HCT116 (cell line): ENCODE data around the gene DHCR7. TPM values are rescaled to one million over a fixed set of nuclear protein-coding genes. Genes with fewer than 3 reads are reported as not detected.

Experiments used
- ATAC-seq: fragments of 200-7000 bp; cut with Tn5 transposase; 2 replicates; pipeline ENCODE4 v1.9.1; 2020; ENCODE audit warnings: mild to moderate bottlenecking, moderate library complexity
- BruUV-seq: library from RNA; stranded (reverse); fragments of 400-500 nt; replicated peaks from 2 replicates; lab custom pipeline; 2021; lab: Mats Ljungman, UMichigan
- CTCF ChIA-PET: fragments of 300-600 bp; sonication (Branson Sonifier 250); formaldehyde crosslinking; loops from one replicate; lab custom pipeline; 2021; ENCODE audit warnings: antibody characterized with exemption; lab: Charles Lee
- POLR2A ChIA-PET: fragments of 300-600, 350-600 bp; sonication (Branson Sonifier 250); formaldehyde crosslinking; loops from one replicate; lab custom pipeline; 2021; ENCODE audit warnings: antibody characterized with exemption; lab: Charles Lee
- RAD21 ChIA-PET, 2 experiments: fragments of 300-600 bp; sonication (Branson Sonifier 250); formaldehyde crosslinking; loops; one replicate each; lab custom pipeline; 2023; ENCODE audit warnings: low total read pairs in 2 of 2; ENCODE audit not compliant: uncharacterized antibody in 2 of 2, unreplicated experiment in 2 of 2, low non-redundant PET in 1 of 2; lab: Charles Lee
- DNase-seq: peaks from one replicate; pipeline ENCODE4 v3.0.0-alpha.2; 2010; ENCODE audit warnings: low read depth, low spot score
- H2AFZ ChIP-seq: fragments of 200-600 bp; shearing (Covaris generic), sonication (generic); 2 replicates; pipeline ENCODE4 v1.6.1; 2017; ENCODE audit warnings: low read depth, mixed run types, mixed read lengths, antibody characterized with exemption, low read length; ENCODE audit not compliant: poor library complexity, severe bottlenecking
- H3K27ac ChIP-seq: 2 replicates; pipeline ENCODE4 v1.5.1; 2012; ENCODE audit warnings: low read depth, low read length
- H3K27me3 ChIP-seq: fragments of 200-600 bp; sonication (generic); 2 replicates; pipeline ENCODE4 v1.6.1; 2016; ENCODE audit warnings: mixed run types, low read length, mixed read lengths; ENCODE audit not compliant: insufficient read depth
- H3K36me3 ChIP-seq, 2 experiments: fragments of 200-500 bp in 1 of 2; fragments of 200-600 bp in 1 of 2; sonication (Bioruptor generic) in 1 of 2; sonication (generic) in 1 of 2; 2 replicates each; pipeline versions ENCODE4 v1.5.1 to v1.6.1; 2014 to 2016; ENCODE audit warnings: low read length in 2 of 2, inconsistent platforms in 1 of 2, mixed read lengths in 1 of 2, mixed run types in 1 of 2; ENCODE audit not compliant: insufficient read depth in 2 of 2, control insufficient read depth in 1 of 2
- H3K4me1 ChIP-seq, 2 experiments: fragments of 200-600 bp in 1 of 2; sonication (generic) in 1 of 2; 2 replicates each; pipeline versions ENCODE4 v1.5.1 to v1.6.1; 2012 to 2017; ENCODE audit warnings: low read length in 2 of 2, inconsistent platforms in 1 of 2, mild to moderate bottlenecking in 1 of 2, mixed read lengths in 1 of 2, mixed run types in 1 of 2, moderate library complexity in 1 of 2; ENCODE audit not compliant: insufficient read depth in 2 of 2, control insufficient read depth in 1 of 2
- H3K4me2 ChIP-seq: fragments of 200-600 bp; sonication (generic); 2 replicates; pipeline ENCODE4 v1.6.1; 2017; ENCODE audit warnings: mixed run types, low read length, mixed read lengths
- H3K4me3 ChIP-seq, 2 experiments: fragments of 200-600 bp in 1 of 2; sonication (generic) in 1 of 2; replicated peaks in 1 of 2; 2 replicates each; pipeline ENCODE4 v1.5.1; 2011 to 2016; ENCODE audit warnings: low read length in 2 of 2, control low read depth in 1 of 2, low read depth in 1 of 2, mild to moderate bottlenecking in 1 of 2, mixed read lengths in 1 of 2, mixed run types in 1 of 2
- H3K79me2 ChIP-seq: fragments of 200-600 bp; sonication (generic); 2 replicates; pipeline ENCODE4 v1.6.1; 2017; ENCODE audit warnings: mild to moderate bottlenecking, mixed run types, low read length, moderate library complexity, mixed read lengths; ENCODE audit not compliant: insufficient read depth
- H3K9ac ChIP-seq: fragments of 200-600 bp; sonication (generic); 2 replicates; pipeline ENCODE4 v1.6.1; 2016; ENCODE audit warnings: low read length, mixed read lengths
- H3K9me2 ChIP-seq: fragments of 200-600 bp; sonication (generic), shearing (Covaris generic); 2 replicates; pipeline ENCODE4 v1.6.1; 2017; ENCODE audit warnings: mixed run types, mild to moderate bottlenecking, moderate library complexity; ENCODE audit not compliant: insufficient read depth
- H3K9me3 ChIP-seq, 2 experiments: fragments of 200-500 bp in 1 of 2; fragments of 200-600 bp in 1 of 2; sonication (Bioruptor generic) in 1 of 2; sonication (generic) in 1 of 2; 2 replicates each; pipeline ENCODE4 v1.6.1; 2014 to 2017; ENCODE audit warnings: low read length in 2 of 2, mixed read lengths in 2 of 2, inconsistent platforms in 1 of 2, low read depth in 1 of 2, mild to moderate bottlenecking in 1 of 2, mixed run types in 1 of 2, moderate library complexity in 1 of 2; ENCODE audit not compliant: control insufficient read depth in 1 of 2, insufficient read depth in 1 of 2
- H4K20me1 ChIP-seq: fragments of 200-600 bp; sonication (generic), shearing (Covaris generic); 2 replicates; pipeline ENCODE4 v1.6.1; 2017; ENCODE audit warnings: mixed run types, mild to moderate bottlenecking, moderate library complexity; ENCODE audit not compliant: insufficient read depth
- CBX3 ChIP-seq: IDR thresholded peaks from 2 replicates; pipeline ENCODE4 v1.6.1; 2012; ENCODE audit warnings: low read depth
- CEBPB ChIP-seq: IDR thresholded peaks from 2 replicates; pipeline ENCODE4 v1.6.1; 2012; ENCODE audit warnings: low read depth
- CTCF ChIP-seq, 3 experiments: fragments of 200-600 bp in 1 of 3; sonication (generic) in 1 of 3; IDR thresholded peaks in 2 of 3; conservative IDR thresholded peaks in 1 of 3; 2 replicates each; pipeline ENCODE4 v1.5.1; 2012 to 2017; ENCODE audit warnings: low read depth in 2 of 3, low read length in 2 of 3, antibody characterized with exemption in 1 of 3, borderline replicate concordance in 1 of 3, control low read depth in 1 of 3, mild to moderate bottlenecking in 1 of 3, mixed read lengths in 1 of 3, mixed run types in 1 of 3, moderate library complexity in 1 of 3; ENCODE audit not compliant: insufficient read depth in 1 of 3
- ELF1 ChIP-seq: IDR thresholded peaks from 2 replicates; pipeline ENCODE4 v1.6.1; 2012; ENCODE audit warnings: low read depth, borderline replicate concordance
- EZH2 ChIP-seq: fragments of 200-600 bp; sonication (generic); IDR thresholded peaks from 2 replicates; pipeline ENCODE4 v1.6.1; 2017; ENCODE audit warnings: antibody characterized with exemption, mixed run types
- EZH2phosphoT487 ChIP-seq: fragments of 200-600 bp; IDR thresholded peaks from 2 replicates; pipeline ENCODE4 v1.6.1; 2018; ENCODE audit warnings: antibody characterized with exemption, borderline replicate concordance
- FOSL1 ChIP-seq: IDR thresholded peaks from 2 replicates; pipeline ENCODE4 v1.6.1; 2012; ENCODE audit warnings: low read depth
- JUND ChIP-seq: IDR thresholded peaks from 2 replicates; pipeline ENCODE4 v1.6.1; 2012
- MAX ChIP-seq: IDR thresholded peaks from 2 replicates; pipeline ENCODE4 v1.6.1; 2012
- POLR2AphosphoS5 ChIP-seq: IDR thresholded peaks from 2 replicates; pipeline ENCODE4 v1.6.1; 2011; ENCODE audit warnings: mild to moderate bottlenecking, low read depth, low read length, moderate library complexity
- REST ChIP-seq: IDR thresholded peaks from 2 replicates; pipeline ENCODE4 v1.6.1; 2012; ENCODE audit warnings: low read depth
- SIN3A ChIP-seq: IDR thresholded peaks from 2 replicates; pipeline ENCODE4 v1.6.1; 2012; ENCODE audit warnings: low read depth
- SP1 ChIP-seq: IDR thresholded peaks from 2 replicates; pipeline ENCODE4 v1.6.1; 2012; ENCODE audit warnings: low read depth
- SRF ChIP-seq: IDR thresholded peaks from 2 replicates; pipeline ENCODE4 v1.6.1; 2012; ENCODE audit warnings: low read depth
- YY1 ChIP-seq: IDR thresholded peaks from 2 replicates; pipeline ENCODE4 v1.6.1; 2011; ENCODE audit warnings: low read length, low read depth, moderate library complexity, mild to moderate bottlenecking; ENCODE audit not compliant: insufficient replicate concordance; ENCODE audit errors: extremely low read depth
- ZFX ChIP-seq: fragments of 450-650 bp; IDR thresholded peaks from 2 replicates; pipeline ENCODE4 v1.6.1; 2017
- ZNF274 ChIP-seq: fragments of 200-500 bp; sonication (Bioruptor generic); IDR thresholded peaks from 2 replicates; pipeline ENCODE4 v1.6.1; 2014; ENCODE audit warnings: mild to moderate bottlenecking, low read depth, low read length, inconsistent platforms
- intact Hi-C: fragments of 100-400 bp; cut with micrococcal nuclease; formaldehyde crosslinking; loops from 2 replicates; pipeline ENCODE4 v1.10.0; 2022
- total RNA-seq: library from RNA; stranded (reverse); gene quantifications from one replicate; pipeline ENCODE4 v1.2.1, GENCODE V29; 2021; ENCODE audit not compliant: unreplicated experiment

DHCR7 gene
- total RNA-seq, 1 experiment from 2014 or later, result 115 TPM

- no peak for TF ChIP-seq JUND
- TF ChIP-seq SIN3A, result no peak
- no peak for TF ChIP-seq ZFX
- no peak for TF ChIP-seq CTCF (IDR thresholded peaks at IDR 0.05 in 2 of 3, conservative IDR thresholded peaks at IDR 0.05 in 1 of 3; ENCODE audit: borderline replicate concordance in 1 of 3, insufficient read depth in 1 of 3, low read depth in 2 of 3, low read length in 2 of 3)
- TF ChIP-seq ELF1, result no peak
- TF ChIP-seq REST, result no peak
- TF ChIP-seq SP1, result no peak
- TF ChIP-seq SRF, result no peak
- no peak for TF ChIP-seq ZNF274
- no peak for TF ChIP-seq CEBPB
- TF ChIP-seq EZH2phosphoT487, result no peak
- no peak for TF ChIP-seq YY1
- no peak for TF ChIP-seq MAX
- TF ChIP-seq EZH2, result no peak
- TF ChIP-seq POLR2AphosphoS5, result no peak
- TF ChIP-seq FOSL1, result no peak
- no peak for TF ChIP-seq CBX3
- TF ChIP-seq, all 23 proteins: peak for 0
- Histone ChIP-seq H3K27ac (no peak overlapping the region), H3K4me3 (no peak overlapping the region), H3K4me1 (peaks cover 0 to 5% of the 10 kb centered on the region in 2 experiments; a peak in 1 of 4 replicates), H3K9me2 (no peaks in the 10 kb centered on the region), H3K9ac (no peak overlapping the region), H2AFZ (no peak overlapping the region), H3K27me3 (no peaks in the 10 kb centered on the region), H3K9me3 (no peaks in the 10 kb centered on the region), H3K4me2 (no peak overlapping the region), H3K36me3 (peaks cover 0 to 3% of the 10 kb centered on the region in 2 experiments; a peak in 1 of 4 replicates), H3K79me2 (no peaks in the 10 kb centered on the region), H4K20me1 (no peaks in the 10 kb centered on the region)
- CTCF ChIA-PET, result no interaction called here
- intact Hi-C loops, result no loop called here
- POLR2A ChIA-PET, result no interaction called here
- no peak for ATAC-seq
- DNase-seq, result no peak
- BruUV-seq, result no TSS peak
- RAD21 ChIA-PET, result no interaction called here
Measured at GRCh38 chr11:71491531-71491930, 43.3 kb upstream of the DHCR7 start.
